CD4-positive, alpha-beta T cell treated with Interleukin-17A for 4 hours (primary cell): ENCODE measurements around the gene DLG4.

Experiments used
- DNase-seq: peaks from one replicate; pipeline ENCODE4 v3.0.0-alpha.2; 2020; ENCODE audit warnings: mixed read lengths

DLG4 gene

GRCh38 chr17:7219812-7220592 lies at the start of gene DLG4, which contains the start of gene ACADVL:
DLG4 (minus strand) TSS chr17:7219836.
ACADVL (plus strand) TSS chr17:7219938; CDS start chr17:7219985, 47 bp downstream.
- DNase-seq = peak; percentile 87

GRCh38 chr17:7266784-7267183 lies 47.1 kb upstream of the DLG4 start:
- DNase-seq = no peak

- no peak for DNase-seq
Observed at GRCh38 chr17:7263801-7264078, 44.1 kb upstream of the DLG4 start.

GRCh38 chr17:7262935-7263800 lies 43.5 kb upstream of the DLG4 start:
- peak; percentile 19 for DNase-seq

GRCh38 chr17:7262192-7262934 lies 42.7 kb upstream of the DLG4 start, which contains the start of gene CLDN7:
CLDN7 (minus strand) TSS chr17:7262478; CDS start chr17:7262043, 435 bp downstream.
- DNase-seq = peak; percentile 19

GRCh38 chr17:7261379-7262191 lies 41.9 kb upstream of the DLG4 start:
- DNase-seq = peak; percentile 46

- DNase-seq = peak; percentile 59
Observed at GRCh38 chr17:7260651-7261378, 41.2 kb upstream of the DLG4 start.

- no peak for DNase-seq
Observed at GRCh38 chr17:7260151-7260550, 40.5 kb upstream of the DLG4 start.

- DNase-seq = no peak
Observed at GRCh38 chr17:7259555-7259889, 39.9 kb upstream of the DLG4 start.

GRCh38 chr17:7258731-7259554 lies 39.3 kb upstream of the DLG4 start:
- no peak for DNase-seq

- no peak for DNase-seq
Observed at GRCh38 chr17:7256766-7257456, 37.3 kb upstream of the DLG4 start.

GRCh38 chr17:7254511-7254910 lies 34.9 kb upstream of the DLG4 start:
- no peak for DNase-seq

GRCh38 chr17:7253082-7253481 lies 33.4 kb upstream of the DLG4 start:
- no peak for DNase-seq

- DNase-seq = peak; percentile 87
Observed at GRCh38 chr17:7252176-7253043, 32.8 kb upstream of the DLG4 start, which contains the start of gene ELP5. ELP5 (plus strand) TSS chr17:7252215; CDS start chr17:7252551, 336 bp downstream.

- DNase-seq = peak; percentile 97
Observed at GRCh38 chr17:7251661-7252175, 32.1 kb upstream of the DLG4 start, which contains the start of gene CTDNEP1. CTDNEP1 (minus strand) TSS chr17:7251734; CDS start chr17:7251296, 438 bp downstream.

- no peak for DNase-seq
Observed at GRCh38 chr17:7250695-7251627, 31.3 kb upstream of the DLG4 start.

GRCh38 chr17:7249830-7250229 lies 30.2 kb upstream of the DLG4 start:
- DNase-seq = no peak
